ENCODE results near the gene TENM3.

TENM3 gene

DNA sequence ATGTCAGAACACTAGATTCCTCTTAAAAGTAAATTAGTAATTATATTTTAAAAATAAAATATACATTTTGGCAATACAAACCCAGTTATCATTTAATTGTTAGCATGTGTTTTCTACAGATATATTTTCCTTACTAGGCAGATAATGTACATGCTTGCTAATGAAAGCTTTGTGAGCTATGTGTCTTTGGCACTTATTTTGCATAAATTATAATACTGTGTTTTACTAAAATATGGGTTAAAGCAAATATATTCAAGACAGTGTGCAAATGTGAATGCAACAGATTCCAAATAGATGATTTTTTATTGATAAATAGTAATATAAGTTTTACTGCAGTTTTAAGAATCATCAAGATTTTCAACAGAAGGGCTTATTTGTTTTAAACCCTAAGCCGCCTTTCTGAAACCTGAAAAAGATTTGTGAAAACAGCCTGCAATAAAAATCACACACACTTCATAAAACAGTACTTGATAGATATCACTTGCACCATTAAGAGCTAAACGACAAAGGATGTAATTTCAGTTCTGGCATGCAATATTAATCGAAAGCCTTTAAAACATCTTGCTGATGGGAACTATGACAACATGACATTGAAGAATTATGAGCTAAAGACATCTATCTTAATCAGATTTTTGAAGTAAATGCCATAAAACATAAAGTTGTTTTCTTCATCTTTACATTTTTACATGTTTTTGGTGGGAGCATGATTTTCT is 340.7 kb downstream of the TENM3 start:
- DNase-seq (ENCODE audit: low read depth in 2 of 2) = no peak
- H3K4me3 ChIP-seq (replicated peaks in 1 of 2; ENCODE audit: low read depth in 2 of 2, low read length in 2 of 2) = no peak overlapping the region
- TF ChIP-seq, protein P1, sequence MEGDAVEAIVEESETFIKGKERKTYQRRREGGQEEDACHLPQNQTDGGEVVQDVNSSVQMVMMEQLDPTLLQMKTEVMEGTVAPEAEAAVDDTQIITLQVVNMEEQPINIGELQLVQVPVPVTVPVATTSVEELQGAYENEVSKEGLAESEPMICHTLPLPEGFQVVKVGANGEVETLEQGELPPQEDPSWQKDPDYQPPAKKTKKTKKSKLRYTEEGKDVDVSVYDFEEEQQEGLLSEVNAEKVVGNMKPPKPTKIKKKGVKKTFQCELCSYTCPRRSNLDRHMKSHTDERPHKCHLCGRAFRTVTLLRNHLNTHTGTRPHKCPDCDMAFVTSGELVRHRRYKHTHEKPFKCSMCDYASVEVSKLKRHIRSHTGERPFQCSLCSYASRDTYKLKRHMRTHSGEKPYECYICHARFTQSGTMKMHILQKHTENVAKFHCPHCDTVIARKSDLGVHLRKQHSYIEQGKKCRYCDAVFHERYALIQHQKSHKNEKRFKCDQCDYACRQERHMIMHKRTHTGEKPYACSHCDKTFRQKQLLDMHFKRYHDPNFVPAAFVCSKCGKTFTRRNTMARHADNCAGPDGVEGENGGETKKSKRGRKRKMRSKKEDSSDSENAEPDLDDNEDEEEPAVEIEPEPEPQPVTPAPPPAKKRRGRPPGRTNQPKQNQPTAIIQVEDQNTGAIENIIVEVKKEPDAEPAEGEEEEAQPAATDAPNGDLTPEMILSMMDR (IDR thresholded peaks at IDR 0.05; ENCODE audit: low read depth, low read length) = no peak

DNA sequence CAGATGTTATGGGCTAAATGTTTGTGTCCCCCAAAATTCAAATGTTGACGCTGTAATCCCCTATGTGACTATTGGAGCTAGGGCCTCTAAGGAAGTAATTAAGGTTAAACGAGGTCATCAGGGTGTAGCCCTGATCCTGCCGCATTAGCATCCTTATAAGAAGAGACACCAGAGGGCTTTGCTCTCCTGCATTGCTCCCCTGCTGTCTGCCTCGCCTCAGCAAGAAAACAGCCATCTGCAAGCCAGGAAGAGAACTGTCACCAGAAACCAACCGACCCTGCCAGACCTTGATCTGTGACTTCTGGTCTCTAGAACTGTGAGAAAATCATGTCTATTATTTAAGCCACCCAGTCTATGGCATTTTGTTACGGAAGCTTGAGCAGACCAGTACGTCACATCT is 342.1 kb downstream of the TENM3 start:
- TF ChIP-seq, protein P1 (IDR thresholded peaks at IDR 0.05; ENCODE audit: low read depth, low read length) = no peak
- DNase-seq (ENCODE audit: low read depth in 2 of 2) = no peak
- no peak overlapping the region for H3K4me3 ChIP-seq (replicated peaks in 1 of 2; ENCODE audit: low read depth in 2 of 2, low read length in 2 of 2)

DNA sequence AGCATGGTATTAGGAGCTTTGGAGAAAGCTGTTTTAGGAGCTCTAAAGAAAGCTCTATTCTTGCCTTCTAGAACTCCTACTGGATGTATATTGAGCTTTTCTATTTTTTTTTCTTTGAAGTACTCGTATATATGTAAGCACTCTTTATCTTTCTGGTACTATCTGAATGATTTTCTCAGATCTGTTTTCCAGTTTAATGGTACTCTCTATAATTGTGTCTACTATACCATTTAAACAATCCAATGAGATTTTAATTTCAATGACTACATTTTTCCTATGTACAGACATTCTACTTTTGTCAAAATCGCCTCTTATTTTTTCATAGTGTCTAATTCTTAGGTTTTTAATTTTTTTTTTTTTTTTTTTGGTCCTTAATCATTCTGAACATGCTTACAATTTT is 345.9 kb downstream of the TENM3 start:
- TF ChIP-seq, protein P1 (IDR thresholded peaks at IDR 0.05; ENCODE audit: low read depth, low read length) = no peak
- DNase-seq (ENCODE audit: low read depth in 2 of 2) = no peak
- H3K4me3 ChIP-seq (replicated peaks in 1 of 2; ENCODE audit: low read depth in 2 of 2, low read length in 2 of 2) = no peak overlapping the region

GRCh38 chr4:182593402-182593801 is 350.2 kb downstream of the TENM3 start:
- no peak for DNase-seq (ENCODE audit: low read depth in 2 of 2)
- H3K4me3 ChIP-seq (replicated peaks in 1 of 2; ENCODE audit: low read depth in 2 of 2, low read length in 2 of 2) = no peak overlapping the region
- TF ChIP-seq, protein P1 (IDR thresholded peaks at IDR 0.05; ENCODE audit: low read depth, low read length) = no peak

DNA sequence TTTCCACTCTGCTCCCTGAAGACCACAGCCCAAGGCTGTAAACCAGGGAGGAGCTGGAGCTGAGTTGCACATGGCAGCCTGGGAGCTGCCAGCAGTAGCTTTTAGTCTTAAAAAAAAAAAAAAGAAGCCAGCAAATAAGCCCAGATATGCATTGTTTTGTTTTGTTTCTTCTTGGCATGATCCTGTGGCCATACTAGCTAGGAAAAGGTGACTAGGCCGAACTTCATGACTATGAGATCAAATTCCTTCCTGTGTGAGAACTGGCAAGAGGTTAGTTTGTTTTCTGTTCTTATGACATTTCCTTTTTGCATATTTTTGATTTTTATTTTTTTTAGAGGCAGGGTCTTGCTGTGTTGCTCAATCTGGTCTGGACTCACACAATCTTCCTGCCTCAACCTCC is 350.7 kb downstream of the TENM3 start:
- no peak overlapping the region for H3K4me3 ChIP-seq (replicated peaks in 1 of 2; ENCODE audit: low read depth in 2 of 2, low read length in 2 of 2)
- DNase-seq (ENCODE audit: low read depth in 2 of 2) = peak; percentile 67 to 77
- TF ChIP-seq, protein P1 (IDR thresholded peaks at IDR 0.05; ENCODE audit: low read depth, low read length) = no peak

DNA sequence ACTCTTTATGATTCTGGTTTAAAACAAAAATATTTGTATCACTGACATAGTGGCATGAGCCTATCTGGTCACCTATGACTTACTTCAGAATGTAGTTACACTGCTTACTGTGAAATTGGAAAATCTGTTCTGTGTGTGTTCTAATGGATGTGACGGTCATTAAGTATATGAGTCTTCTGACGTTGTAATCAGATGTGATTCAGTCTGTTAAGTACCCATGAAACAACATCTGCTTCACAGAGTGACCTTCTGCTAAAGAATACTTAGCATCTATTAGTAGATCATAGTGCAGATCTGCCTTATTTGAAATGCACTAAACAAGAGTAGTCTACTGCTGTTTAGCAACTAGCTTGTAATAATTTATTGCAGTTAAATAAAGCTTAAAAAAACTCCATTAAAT is 356.9 kb downstream of the TENM3 start:
- TF ChIP-seq, protein P1 (IDR thresholded peaks at IDR 0.05; ENCODE audit: low read depth, low read length) = no peak
- DNase-seq (ENCODE audit: low read depth in 2 of 2) = no peak
- H3K4me3 ChIP-seq (replicated peaks in 1 of 2; ENCODE audit: low read depth in 2 of 2, low read length in 2 of 2) = no peak overlapping the region

- TF ChIP-seq, protein P1 (IDR thresholded peaks at IDR 0.05; ENCODE audit: low read depth, low read length) = no peak
- H3K4me3 ChIP-seq (replicated peaks in 1 of 2; ENCODE audit: low read depth in 2 of 2, low read length in 2 of 2) = no peak overlapping the region
- DNase-seq (ENCODE audit: low read depth in 2 of 2) = no peak
Observed at GRCh38 chr4:182600856-182601255, 357.7 kb downstream of the TENM3 start.
